HG03342 (cell line): Measurements from ENCODE around the gene PKD1L1.
"Not testable (repeated sequence)": the region's sequence is repeated elsewhere in the genome, so short reads cannot be mapped to it uniquely, and the experiment has no call there.

Experiments
- ATAC-seq: cut with Tn5 transposase; IDR thresholded peaks from one replicate; pipeline ENCODE4 v1.9.1; 2021; ENCODE audit warnings: mild to moderate bottlenecking, moderate library complexity; ENCODE audit not compliant: unreplicated experiment

Gene PKD1L1

DNA sequence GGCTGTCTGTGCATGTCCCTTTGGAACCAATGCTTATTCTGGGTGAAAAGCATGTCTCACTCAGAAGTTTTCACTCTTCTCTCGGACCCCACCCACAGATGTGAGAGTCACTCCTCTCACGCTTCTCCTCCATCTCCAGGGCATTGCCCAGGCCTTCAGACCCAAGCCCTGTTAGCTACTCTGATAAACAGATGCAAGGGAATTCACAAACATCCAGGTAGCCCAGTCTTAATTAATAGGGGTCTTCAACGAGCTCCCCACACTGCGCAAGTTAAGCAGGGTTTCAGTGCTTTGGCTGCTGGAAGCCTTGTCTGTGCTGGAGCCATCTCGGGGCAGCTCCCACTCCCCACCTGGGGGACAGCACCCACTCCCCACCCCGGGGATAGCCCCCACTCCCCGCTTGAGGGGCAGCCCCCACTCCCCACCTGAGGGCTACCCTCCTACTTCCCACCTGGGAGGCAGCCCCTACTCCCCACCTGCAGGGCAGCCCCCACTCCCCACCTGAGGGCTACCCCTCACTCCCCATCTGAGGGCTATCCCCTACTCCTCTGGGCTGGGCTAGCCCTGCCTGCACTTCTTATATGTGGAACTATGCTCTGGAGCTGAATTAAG lies 8.7 kb downstream of the PKD1L1 start:
- ATAC-seq = no peak

DNA sequence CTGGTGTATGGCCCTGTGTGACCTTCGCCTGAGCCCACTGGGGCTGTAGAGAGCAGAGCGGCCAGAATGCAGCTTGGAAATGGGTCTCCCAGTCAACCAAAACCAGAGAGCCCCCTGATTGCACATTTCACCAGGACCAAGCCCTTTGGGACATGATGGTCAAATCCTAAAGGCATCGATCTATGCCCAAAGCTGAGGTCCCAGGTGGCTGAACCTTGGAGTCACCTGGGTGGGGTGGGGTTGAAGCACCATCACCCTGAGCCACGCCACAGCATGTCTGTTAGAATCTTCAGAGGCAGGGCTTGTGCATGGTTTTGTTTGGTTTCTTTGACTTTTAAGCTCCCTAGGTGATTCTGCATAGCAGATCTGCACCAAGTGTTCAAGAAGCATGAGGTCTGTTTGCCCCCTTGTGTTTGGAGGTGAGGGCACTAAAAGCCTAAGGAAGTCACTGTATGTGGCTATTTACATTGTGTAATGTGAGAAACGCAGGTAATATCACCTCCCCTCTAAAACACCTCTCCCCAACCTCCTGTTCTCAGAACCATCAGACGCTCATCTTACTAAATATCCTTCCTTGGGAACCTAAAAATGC lies 9.6 kb downstream of the PKD1L1 start:
- no peak for ATAC-seq

DNA sequence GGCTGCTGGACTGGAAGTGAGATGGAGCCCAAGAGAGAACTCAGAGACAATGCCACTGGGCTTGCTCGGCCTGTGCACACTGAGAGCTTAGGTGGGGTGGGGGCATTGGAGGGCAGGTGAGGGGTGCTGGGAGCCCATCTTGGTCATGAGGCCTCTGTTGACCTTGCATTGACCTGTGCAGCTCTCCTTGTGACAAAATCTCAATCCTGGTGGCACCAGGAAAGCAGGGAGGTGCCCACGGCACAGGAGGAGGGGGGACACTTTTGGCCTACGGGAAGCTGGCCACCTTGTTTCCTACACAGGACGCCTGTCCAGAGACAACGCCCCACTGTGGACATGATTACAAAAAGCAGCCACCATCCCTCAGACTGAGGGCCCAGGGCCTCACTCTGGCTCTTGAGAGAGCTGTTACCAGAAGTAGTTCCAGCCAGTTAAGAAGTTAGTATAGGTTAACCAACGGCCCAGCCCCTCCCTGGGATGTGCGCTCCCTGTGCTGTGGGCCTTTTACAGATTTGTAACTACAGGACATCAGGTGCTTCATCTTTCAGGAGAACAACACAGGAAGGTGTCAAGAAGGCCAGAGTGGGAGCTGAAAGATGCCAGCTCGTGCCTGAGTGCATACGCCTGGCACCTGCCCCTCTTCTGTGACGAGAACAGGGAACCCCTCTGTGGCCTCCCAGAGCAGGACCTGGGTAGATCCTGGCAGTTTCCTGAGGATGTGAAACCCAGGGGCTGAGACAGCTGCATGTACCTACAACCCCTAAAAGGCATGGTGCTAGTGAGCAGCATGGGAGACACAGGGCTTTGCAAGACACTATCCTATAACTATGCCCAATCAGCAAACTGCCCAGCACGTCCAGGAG lies 10.3 kb downstream of the PKD1L1 start:
- peak; percentile 58 for ATAC-seq

DNA sequence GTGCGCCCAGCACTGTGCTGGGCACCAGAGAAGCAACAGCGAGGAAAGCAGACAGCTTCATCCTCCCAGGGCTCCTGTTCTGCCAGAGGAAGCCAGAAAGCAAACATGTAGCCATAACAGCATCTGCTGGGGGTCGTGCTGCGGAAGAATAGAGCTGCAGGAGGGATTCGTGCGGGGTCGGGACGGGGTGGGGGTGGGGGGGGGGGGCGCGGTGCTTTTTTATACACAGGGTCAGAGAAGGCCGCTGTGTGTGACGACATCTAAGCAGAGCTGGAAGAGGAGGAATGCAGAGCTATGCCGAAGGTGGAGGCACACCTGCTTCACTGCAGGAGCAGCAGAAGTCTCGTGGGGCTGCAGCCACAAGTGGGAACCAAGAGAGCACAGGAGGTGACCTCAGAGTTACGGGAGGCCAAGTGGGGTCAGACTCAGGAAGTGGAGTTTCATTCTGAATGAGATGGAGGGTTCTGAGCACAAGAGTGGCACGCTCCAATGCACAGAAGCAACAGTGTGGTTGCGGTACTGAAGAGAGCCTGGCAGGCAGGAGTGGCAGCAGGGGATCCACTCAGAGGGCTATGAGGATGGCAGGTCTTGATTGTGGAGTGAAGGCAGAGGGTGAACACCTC lies 11.1 kb downstream of the PKD1L1 start:
- ATAC-seq = peak; percentile 93

DNA sequence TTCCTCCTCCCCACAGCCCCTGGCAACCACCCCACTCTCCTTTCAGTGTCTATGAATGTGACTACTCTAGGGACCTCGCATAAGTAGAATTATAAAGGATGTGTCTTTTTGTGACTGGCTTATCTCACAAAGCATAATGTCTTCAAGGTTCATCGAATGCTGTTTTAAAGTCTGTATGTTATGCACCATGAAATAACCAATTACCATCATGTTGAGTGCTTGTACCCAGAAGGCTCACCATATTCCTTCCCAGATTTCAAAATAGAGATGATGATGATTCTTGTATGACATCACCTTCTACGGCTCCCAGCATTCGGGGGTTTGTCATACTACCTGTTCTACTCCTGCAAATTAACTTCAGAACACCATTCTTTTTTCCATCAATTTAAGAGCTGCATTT lies 11.9 kb downstream of the PKD1L1 start:
- ATAC-seq = no peak

DNA sequence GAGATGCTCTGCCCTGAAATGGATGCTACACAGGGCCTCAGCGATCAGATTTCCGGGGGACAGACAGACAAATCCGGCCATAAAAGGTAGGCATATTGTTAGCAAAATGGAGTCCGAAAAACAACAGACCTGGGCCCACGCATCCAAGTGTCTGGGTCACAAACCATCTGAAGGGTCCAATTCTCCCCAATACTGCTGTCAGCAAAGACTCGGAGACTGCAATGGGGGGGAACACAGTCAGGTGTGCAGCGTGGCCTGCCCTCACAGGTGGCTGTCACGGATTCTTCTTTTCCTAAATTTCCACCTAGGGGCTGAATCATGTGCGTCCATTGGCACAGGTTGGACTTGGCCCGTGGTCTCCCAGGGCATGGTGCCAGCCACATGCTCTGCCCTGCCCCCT lies 12.9 kb downstream of the PKD1L1 start:
- ATAC-seq = no peak

DNA sequence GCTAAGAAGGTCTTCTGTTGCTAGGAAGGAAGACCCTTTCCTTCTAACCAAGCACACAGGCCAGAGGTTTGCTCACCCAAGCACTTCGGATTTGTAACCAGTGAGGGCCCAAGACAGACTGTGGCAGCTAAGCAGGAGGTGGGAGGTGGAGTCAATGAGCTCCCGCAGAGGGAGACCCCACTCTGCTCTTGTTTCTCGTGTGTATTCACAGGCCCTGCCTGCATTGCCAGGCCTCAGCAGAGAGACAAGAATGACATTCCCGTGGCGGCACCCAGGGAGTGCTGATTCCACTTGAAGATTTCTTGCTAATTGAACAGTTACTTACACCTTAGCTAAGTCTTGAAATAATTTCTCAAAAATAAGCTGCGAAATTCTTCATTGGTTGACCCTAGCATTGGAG lies 13.4 kb downstream of the PKD1L1 start:
- ATAC-seq = no peak

DNA sequence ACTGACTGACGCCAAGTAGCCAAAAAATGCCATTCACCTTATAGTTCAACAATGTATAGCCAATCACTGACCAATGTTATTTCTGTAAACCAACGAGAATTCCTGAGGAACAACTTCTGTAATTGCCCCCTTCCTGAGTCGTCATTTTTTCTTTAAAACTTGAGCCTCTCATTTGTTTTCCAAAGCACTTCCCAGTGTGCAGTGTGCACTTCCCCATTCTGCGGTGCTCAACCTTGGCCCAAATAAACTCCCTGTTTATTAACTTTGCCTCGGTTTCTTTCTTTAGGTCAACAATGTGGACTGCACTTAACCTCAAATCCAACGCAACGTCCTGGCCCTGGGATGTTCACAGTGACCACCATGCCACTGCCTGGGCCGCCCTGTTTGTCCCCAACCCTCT lies 15.1 kb downstream of the PKD1L1 start:
- ATAC-seq = no peak

DNA sequence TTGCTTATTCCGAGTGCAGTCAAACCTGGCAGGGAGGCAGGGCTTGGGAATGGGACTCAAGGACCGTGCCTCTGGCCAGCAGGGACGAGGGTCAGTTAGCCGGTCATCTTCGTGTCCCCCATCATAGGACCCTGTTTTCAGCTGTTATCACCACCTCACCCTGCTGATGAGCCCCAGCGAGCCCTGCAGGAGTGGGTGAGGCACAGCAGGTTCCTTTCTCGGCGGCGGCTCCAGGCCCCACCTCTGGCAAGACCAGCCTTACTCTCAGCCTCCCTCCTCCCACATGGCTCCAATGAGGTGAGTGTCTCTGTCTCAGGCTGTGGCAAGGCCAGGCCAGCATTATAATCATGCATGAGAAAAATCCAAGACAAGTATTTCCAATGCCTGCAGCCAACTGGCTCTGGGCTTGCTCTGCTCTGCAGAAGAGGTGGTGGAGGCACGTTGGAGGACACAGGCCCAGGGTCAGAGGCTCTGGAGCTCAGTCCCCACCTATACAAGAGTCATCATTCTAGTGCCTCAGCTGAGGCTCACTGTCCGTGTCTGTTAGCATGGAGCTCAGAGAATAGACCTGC lies 15.7 kb downstream of the PKD1L1 start:
- no peak for ATAC-seq

DNA sequence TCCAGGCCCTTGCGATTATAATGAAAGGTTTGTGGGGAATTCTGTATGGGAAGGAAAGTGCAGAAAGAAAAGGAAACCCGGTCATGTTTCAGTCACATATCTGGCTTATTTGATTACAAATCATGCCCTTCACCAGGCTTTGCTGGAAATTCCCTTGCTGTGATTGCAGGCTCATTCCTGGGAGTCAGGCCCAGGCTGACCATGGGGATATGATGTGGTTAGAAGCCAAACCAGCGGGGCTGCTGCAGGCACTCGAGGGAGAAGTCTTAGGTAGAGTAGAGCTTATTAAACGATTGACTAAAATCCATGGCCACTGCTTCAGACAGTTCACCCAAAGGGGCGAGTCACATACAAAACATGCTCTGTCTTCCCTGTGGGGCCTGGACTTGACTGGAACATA lies 16.2 kb downstream of the PKD1L1 start:
- ATAC-seq = no peak

DNA sequence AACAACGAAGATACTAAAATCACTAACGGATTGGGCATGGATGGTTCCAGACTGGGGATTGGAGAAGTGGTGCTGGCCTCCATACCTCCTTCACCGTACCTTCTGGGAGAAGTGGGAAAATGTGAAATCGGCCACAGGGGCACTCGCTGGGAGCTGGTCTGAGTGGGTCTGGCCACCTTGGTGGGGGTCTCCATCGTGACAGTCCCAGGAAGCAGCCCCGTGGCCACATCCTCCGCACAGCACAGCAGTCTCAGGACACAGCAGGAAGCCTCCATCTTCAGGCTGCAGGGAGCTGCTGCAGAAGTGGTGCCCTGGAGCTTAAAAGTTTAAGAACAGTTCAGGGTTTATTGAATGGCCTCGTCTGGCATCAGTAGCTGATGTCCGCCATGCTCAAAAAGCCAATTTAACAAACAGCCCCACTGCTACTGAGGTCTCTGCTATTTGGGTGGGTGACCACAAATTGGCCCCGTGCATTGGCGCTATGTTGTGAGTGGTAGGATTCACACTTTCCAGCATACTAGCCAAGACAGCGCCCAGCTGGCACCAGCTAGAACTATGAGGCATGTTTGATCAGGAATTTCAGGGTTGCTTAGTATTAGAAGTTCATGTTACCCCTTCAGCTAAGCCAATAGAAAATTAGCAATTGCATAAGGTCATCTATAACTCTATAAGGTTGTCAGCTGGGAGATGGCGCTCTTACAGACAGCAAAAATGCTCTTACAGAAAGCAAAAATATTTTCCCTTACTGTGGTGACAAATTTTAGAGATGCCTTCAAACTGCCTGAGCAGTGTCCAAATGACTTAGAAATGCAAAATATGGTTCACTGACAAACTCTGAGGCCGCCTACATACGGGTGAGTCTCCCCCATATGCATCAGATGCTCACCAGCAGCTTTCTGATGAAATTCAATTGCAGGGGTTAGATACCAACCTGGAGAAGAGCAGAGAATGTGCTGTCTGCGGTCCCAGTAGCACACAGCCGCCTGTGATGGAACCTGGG lies 17.0 kb downstream of the PKD1L1 start:
- ATAC-seq = no peak

DNA sequence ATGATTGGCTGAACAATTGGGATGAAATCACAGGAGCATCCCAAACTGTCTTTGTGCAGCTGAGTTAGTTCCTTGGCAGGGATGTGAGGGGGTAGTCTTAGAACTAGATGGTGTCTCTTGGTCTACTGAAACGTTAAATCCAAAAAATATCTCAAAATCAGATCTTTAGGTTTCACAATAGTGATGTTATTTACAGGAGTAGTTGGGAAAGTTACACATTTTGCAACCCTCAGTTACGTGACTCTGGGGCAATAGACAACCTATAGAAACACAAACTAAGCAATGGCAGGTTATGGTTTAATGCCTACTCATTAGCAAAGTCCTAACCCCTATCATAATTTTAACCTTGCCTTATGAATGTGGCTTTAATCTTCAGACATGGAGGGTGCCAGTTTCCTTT lies 24.0 kb downstream of the PKD1L1 start:
- no peak for ATAC-seq

DNA sequence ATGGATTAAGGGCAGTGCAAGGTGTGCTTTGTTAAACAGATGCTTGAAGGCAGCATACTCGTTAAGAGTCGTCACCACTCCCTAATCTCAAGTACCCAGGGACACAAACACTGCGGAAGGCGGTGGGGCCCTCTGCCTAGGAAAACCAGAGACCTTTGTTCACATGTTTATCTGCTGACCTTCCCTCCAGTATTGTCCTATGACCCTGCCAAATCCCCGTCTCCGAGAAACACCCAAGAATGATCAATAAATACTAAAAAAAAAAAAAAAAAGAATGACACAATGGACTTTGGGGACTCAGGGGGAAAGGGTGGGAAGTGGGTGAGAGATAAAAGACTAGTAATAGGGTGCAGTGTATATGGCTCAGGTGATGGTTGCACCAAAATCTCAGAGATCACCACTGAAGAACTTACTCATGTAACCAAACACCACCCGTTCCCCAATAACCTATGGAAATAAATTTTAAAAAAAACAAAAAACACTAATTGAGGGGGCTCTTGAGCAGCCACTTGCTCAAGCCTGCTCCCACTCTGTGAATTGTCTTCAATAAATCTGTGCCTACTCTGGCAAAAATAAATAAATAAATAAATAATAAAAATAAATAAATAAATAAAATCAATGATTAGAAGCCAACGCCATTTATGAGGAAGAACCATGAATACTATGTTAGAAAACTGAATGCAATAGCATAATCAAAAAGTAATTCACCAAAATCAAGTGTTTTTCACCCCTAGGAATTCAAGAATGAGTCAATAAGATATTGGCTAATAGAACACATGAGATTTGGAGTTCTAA lies 25.0 kb downstream of the PKD1L1 start:
- ATAC-seq = not testable (repeated sequence)

DNA sequence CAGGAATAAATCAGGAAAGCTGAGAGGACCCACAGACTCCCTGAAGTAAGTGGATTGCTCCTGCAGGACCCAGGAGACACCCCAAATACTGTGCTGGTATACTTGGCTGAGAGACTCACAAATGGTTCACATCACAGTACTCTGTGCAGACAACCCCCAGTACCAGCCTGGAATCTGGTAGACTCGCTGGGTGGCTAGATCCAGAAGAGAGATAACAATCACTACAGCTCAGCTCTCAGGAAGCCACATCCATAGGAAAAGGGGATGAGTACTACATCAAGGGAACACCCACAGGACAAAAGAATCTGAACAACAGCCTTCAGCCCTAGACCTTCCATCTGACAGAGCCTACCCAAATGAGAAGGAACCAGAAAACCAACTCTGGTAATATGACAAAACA lies 31.8 kb downstream of the PKD1L1 start:
- ATAC-seq = not testable (repeated sequence)

DNA sequence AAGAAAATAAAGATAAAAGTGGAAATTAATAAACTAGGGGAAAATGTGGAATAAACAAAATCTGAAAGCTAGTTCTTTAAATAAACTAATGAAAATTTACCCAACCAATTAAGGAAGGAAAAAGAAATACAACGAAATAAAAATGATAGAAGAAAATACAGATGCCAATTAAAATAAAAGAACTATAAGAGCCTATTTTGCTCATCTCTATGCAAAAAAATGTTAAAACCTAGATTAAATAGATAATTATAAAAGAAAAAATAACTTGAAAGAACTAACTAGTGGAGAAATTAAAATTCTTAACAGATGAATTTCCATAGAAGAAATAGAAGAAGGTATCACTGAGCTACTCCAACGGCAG lies 32.7 kb downstream of the PKD1L1 start:
- no peak for ATAC-seq

DNA sequence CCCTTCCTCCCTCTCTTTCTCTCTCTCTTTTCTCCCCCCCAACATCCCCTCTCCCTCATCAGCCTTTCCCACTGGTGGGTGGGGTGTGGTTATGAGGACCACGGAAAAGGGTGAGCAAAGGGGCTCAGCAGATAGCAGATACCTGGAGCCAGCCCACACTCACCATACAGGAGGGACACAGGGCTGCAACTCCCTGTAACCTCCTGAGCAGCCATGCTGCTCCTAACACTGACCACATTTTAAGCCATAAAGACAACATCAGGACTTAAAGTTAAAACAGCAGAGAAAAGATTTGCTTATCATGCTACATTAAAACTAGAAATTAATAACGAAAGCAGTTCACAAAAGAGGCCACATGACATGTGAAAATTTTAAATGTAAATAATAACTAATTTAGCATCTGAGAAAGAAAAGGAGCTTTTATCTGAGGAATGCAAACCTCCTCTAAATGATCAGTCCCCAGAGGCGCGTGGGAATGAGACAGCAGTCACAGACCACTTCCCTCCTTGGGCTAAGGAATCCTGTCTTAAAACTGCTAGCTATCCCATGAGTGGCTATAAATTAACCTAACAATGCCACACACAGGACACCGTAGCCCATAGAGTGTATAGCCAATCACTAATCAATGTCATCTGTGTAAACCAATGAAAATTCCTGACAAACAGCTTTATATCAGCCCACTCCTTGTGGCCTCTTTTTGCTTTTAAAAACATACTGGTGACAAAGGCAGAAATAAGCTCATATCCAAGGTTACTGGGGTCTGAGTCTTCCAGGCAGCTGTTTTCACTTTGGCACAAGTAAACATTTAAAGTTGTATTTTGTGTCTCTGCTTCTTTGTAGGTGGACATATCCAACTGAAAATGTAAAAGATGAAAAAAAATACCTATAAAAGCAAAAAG lies 33.3 kb downstream of the PKD1L1 start:
- no peak for ATAC-seq

DNA sequence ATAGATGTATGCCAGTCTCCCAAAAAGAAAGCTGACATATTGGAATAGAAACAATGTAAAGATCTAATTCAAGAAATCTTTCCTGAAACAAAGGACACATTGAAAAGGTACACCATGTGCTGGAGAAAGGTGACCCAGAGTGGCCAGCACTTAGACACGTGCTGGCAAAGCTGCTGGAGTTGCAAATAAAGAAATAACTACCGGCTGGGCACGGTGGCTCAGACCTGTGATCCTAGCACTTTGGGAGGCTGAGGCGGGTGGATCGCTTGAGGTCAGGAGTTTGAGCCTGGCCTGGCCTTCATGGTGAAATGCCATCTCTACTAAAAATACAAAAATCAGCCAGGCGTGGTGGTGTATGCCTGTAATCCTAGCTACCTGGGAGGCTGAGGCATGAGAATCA lies 35.9 kb downstream of the PKD1L1 start:
- no peak for ATAC-seq

DNA sequence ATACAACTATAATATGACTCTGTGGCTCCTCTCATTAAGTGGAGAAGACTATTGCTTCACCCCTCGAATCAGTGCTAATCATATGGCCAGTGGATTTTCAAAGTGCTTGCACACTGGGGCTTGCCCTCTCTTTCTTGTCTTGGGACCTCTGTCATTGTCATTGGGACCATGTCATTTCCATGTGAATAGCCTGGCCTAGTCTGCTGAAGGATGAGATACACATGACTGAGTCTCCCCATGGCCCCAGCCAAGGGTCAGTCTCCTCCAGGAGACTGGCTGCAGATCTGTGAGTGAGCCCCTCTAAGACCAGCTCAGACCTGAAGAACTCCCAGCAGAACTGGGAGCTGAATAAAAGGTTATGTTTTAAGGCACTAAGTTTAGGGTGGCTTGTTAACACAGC lies 39.5 kb downstream of the PKD1L1 start:
- ATAC-seq = no peak
